Measurements from ENCODE around the gene SLC23A2. TPM values are rescaled to one million over a fixed set of nuclear protein-coding genes. Genes with fewer than 3 reads are reported as not detected.

The SLC23A2 gene
- polyA plus RNA-seq, 1 of the 3 experiments (the other 2 are of a cell fraction) = 14.0 TPM

DNA sequence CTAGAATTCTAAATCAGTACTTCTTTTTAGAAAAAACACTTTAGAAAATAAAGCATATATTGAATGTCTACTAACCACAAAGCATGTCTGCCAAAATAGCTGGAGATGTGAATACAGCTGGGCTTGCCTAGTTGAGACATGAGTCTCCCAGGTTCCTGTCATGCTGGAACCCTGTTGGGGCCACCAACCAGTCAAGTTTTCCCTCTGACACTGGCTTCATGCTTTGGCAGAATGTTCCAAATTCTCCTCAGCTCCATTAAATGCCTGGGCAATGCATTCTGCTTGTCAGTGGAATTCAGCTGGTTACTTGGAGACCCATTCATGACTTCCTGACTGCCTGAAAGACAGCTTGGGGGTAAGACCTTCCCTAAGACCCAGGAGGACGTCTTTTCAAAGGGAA lies 192.4 kb downstream of the SLC23A2 start:
- Histone ChIP-seq H3K9me3 (no peaks in the 10 kb centered on the region), H3K27ac (ENCODE audit: low read depth in 2 of 2, low read length in 1 of 2) (no peak overlapping the region), H3K4me3 (ENCODE audit: low read depth in 2 of 2, low read length in 1 of 2) (no peak overlapping the region), H3K9ac (no peak overlapping the region), H3K9me2 (no peaks in the 10 kb centered on the region), H2AFZ (ENCODE audit: low read depth) (no peak overlapping the region), H3F3A (replicated peaks; ENCODE audit: insufficient read depth) (no peaks in the 10 kb centered on the region), H3K27me3 (ENCODE audit: insufficient read depth) (no peaks in the 10 kb centered on the region), H4K20me1 (ENCODE audit: insufficient read depth) (no peaks in the 10 kb centered on the region), H3K79me2 (ENCODE audit: insufficient read depth) (no peaks in the 10 kb centered on the region), H3K4me1 (ENCODE audit: control insufficient read depth in 1 of 2, insufficient read depth in 2 of 2, low read depth in 1 of 2, low read length in 1 of 2) (no peaks in the 10 kb centered on the region), H3K4me2 (no peak overlapping the region), H3K36me3 (replicated peaks in 1 of 2; ENCODE audit: control insufficient read depth in 1 of 2, insufficient read depth in 2 of 2, low read length in 1 of 2) (no peaks in the 10 kb centered on the region)
- TF ChIP-seq FOSL2 (IDR thresholded peaks at IDR 0.05; ENCODE audit: borderline replicate concordance, low read depth) = no peak
- TF ChIP-seq RXRA (IDR thresholded peaks at IDR 0.05; ENCODE audit: borderline replicate concordance, low read depth) = no peak
- TF ChIP-seq RCOR1 (IDR thresholded peaks at IDR 0.05; ENCODE audit: low read length) = no peak
- no peak for TF ChIP-seq IRF3 (IDR thresholded peaks at IDR 0.05; ENCODE audit: low read depth, low read length)
- TF ChIP-seq TEAD4 (IDR thresholded peaks at IDR 0.05; ENCODE audit: borderline replicate concordance, insufficient read depth) = no peak
- no peak for TF ChIP-seq ELF1 (IDR thresholded peaks at IDR 0.05)
- no peak for TF ChIP-seq NFIC (IDR thresholded peaks at IDR 0.05; ENCODE audit: borderline replicate concordance)
- no peak for TF ChIP-seq EP300 (IDR thresholded peaks at IDR 0.05; ENCODE audit: borderline replicate concordance in 1 of 2, low read depth in 1 of 2, low read length in 1 of 2)
- no peak for TF ChIP-seq REST (IDR thresholded peaks at IDR 0.05; ENCODE audit: low read depth, low read length)
- no peak for TF ChIP-seq NRF1 (IDR thresholded peaks at IDR 0.05; ENCODE audit: low read depth, low read length)
- TF ChIP-seq POLR2AphosphoS5 (IDR thresholded peaks at IDR 0.05; ENCODE audit: low read depth, low read length) = no peak
- no peak for TF ChIP-seq EZH2phosphoT487 (IDR thresholded peaks at IDR 0.05; ENCODE audit: borderline replicate concordance, low read depth)
- WGBS (ENCODE audit: low lambda C conversion rate) = 88% methylated on average over 1 of the region's 1 CpG
- no peak for DNase-seq
- ChIA-PET POLR2A (no interaction called here), CTCF (no interaction called here)

GRCh38 chr20:4805663-4806449 lies 195.5 kb downstream of the SLC23A2 start:
- CTCF ChIA-PET = no interaction called here
- WGBS (ENCODE audit: low lambda C conversion rate) = 85% methylated on average over 18 of the region's 18 CpGs
- TF ChIP-seq YY1 (IDR thresholded peaks at IDR 0.05; ENCODE audit: low read depth) (no peak), USF1 (IDR thresholded peaks at IDR 0.05; ENCODE audit: borderline replicate concordance, low read depth) (no peak), CTCF (IDR thresholded peaks at IDR 0.05) (no peak), RXRA (IDR thresholded peaks at IDR 0.05; ENCODE audit: borderline replicate concordance, low read depth) (no peak), SIN3A (IDR thresholded peaks at IDR 0.05; ENCODE audit: borderline replicate concordance, low read depth, low read length) (no peak), TAF1 (IDR thresholded peaks at IDR 0.05; ENCODE audit: borderline replicate concordance, low read depth, low read length) (no peak), EP300 (IDR thresholded peaks at IDR 0.05; ENCODE audit: borderline replicate concordance in 1 of 2, low read depth in 1 of 2, low read length in 1 of 2) (no peak), NFIC (IDR thresholded peaks at IDR 0.05; ENCODE audit: borderline replicate concordance) (no peak), RAD21 (IDR thresholded peaks at IDR 0.05; ENCODE audit: low read length) (no peak), JUND (IDR thresholded peaks at IDR 0.05) (no peak), ELF1 (IDR thresholded peaks at IDR 0.05) (no peak)
- TF ChIP-seq, protein P1, sequence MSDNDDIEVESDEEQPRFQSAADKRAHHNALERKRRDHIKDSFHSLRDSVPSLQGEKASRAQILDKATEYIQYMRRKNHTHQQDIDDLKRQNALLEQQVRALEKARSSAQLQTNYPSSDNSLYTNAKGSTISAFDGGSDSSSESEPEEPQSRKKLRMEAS (IDR thresholded peaks at IDR 0.05; ENCODE audit: low read depth) = no peak

More at GRCh38 chr20:4805663-4806449, 195.5 kb downstream of the SLC23A2 start:
- Histone ChIP-seq H3K4me2 (no peak overlapping the region), H3K9me2 (no peaks in the 10 kb centered on the region), H3K79me2 (ENCODE audit: insufficient read depth) (no peaks in the 10 kb centered on the region), H3K27ac (ENCODE audit: low read depth in 2 of 2, low read length in 1 of 2) (no peak overlapping the region), H2AFZ (ENCODE audit: low read depth) (no peak overlapping the region), H3K9me3 (no peaks in the 10 kb centered on the region), H4K20me1 (ENCODE audit: insufficient read depth) (no peaks in the 10 kb centered on the region), H3K9ac (no peak overlapping the region), H3K4me3 (ENCODE audit: low read depth in 2 of 2, low read length in 1 of 2) (no peak overlapping the region), H3K4me1 (ENCODE audit: control insufficient read depth in 1 of 2, insufficient read depth in 2 of 2, low read depth in 1 of 2, low read length in 1 of 2) (no peaks in the 10 kb centered on the region), H3K27me3 (ENCODE audit: insufficient read depth) (no peaks in the 10 kb centered on the region), H3F3A (replicated peaks; ENCODE audit: insufficient read depth) (no peaks in the 10 kb centered on the region), H3K36me3 (replicated peaks in 1 of 2; ENCODE audit: control insufficient read depth in 1 of 2, insufficient read depth in 2 of 2, low read length in 1 of 2) (no peaks in the 10 kb centered on the region)
- no peak for DNase-seq
- POLR2A ChIA-PET = no interaction called here
